Effector memory CD4-positive, alpha-beta T cell (primary cell): ENCODE measurements around the gene ZBED5.

Experiments
- DNase-seq, 3 donors: peaks; one replicate each; pipeline ENCODE4 v3.0.0-alpha.2; 2020
- H3K27ac ChIP-seq: 2 replicates; pipeline ENCODE4 v1.7.0; 2013; ENCODE audit warnings: mild to moderate bottlenecking, low read length, moderate library complexity; ENCODE audit not compliant: insufficient read depth, poor library complexity, severe bottlenecking
- H3K27me3 ChIP-seq: replicated peaks from 2 replicates; pipeline ENCODE4 v1.7.0; 2013; ENCODE audit warnings: mild to moderate bottlenecking, low read length; ENCODE audit not compliant: insufficient read depth, control insufficient read depth, poor library complexity, severe bottlenecking
- H3K36me3 ChIP-seq: 2 replicates; pipeline ENCODE4 v1.7.0; 2013; ENCODE audit warnings: mild to moderate bottlenecking, low read length, moderate library complexity; ENCODE audit not compliant: control insufficient read depth, insufficient read depth
- H3K4me1 ChIP-seq: 2 replicates; pipeline ENCODE4 v1.7.0; 2013; ENCODE audit warnings: low read length, mild to moderate bottlenecking; ENCODE audit not compliant: control insufficient read depth, insufficient read depth, poor library complexity, severe bottlenecking
- H3K4me3 ChIP-seq: 2 replicates; pipeline ENCODE4 v1.7.0; 2013; ENCODE audit warnings: low read length, low read depth, mild to moderate bottlenecking; ENCODE audit not compliant: insufficient read depth, poor library complexity, severe bottlenecking
- H3K9me3 ChIP-seq: 2 replicates; pipeline ENCODE4 v1.7.0; 2013; ENCODE audit warnings: mild to moderate bottlenecking, low read length, moderate library complexity; ENCODE audit not compliant: control insufficient read depth
- total RNA-seq, 3 donors: gene quantifications; one replicate each; lab custom pipeline; 2026; lab: John Stamatoyannopoulos, UW

Gene ZBED5
- 54.2 to 78.0 (median 62.9) reads per million in 3 donors for total RNA-seq

- H3K27me3 ChIP-seq = no peaks in the 10 kb centered on the region
- H3K27ac ChIP-seq = peak within 1 kb of the TSS; percentile 97
- H3K4me3 ChIP-seq = peak within 1 kb of the TSS; percentile 87
- no peaks in the 10 kb centered on the region for H3K9me3 ChIP-seq
- peaks cover 8% of the 10 kb centered on the region for H3K4me1 ChIP-seq
- peaks cover 19% of the 10 kb centered on the region for H3K36me3 ChIP-seq
- DNase-seq = peak; percentile 91 to 95 (median 92)
Observed at GRCh38 chr11:10857709-10858438, at the start of gene ZBED5. Gene ZBED5 (minus strand): TSS chr11:10858053. CDS start chr11:10854945, 3,108 bp downstream.

- Histone ChIP-seq H3K9me3 (no peaks in the 10 kb centered on the region), H3K4me3 (no peak overlapping the region), H3K27me3 (no peaks in the 10 kb centered on the region), H3K36me3 (no peaks in the 10 kb centered on the region), H3K27ac (no peak overlapping the region), H3K4me1 (no peaks in the 10 kb centered on the region)
- no peak for DNase-seq
Observed at GRCh38 chr11:10906521-10906920, 48.7 kb upstream of the ZBED5 start.

DNA sequence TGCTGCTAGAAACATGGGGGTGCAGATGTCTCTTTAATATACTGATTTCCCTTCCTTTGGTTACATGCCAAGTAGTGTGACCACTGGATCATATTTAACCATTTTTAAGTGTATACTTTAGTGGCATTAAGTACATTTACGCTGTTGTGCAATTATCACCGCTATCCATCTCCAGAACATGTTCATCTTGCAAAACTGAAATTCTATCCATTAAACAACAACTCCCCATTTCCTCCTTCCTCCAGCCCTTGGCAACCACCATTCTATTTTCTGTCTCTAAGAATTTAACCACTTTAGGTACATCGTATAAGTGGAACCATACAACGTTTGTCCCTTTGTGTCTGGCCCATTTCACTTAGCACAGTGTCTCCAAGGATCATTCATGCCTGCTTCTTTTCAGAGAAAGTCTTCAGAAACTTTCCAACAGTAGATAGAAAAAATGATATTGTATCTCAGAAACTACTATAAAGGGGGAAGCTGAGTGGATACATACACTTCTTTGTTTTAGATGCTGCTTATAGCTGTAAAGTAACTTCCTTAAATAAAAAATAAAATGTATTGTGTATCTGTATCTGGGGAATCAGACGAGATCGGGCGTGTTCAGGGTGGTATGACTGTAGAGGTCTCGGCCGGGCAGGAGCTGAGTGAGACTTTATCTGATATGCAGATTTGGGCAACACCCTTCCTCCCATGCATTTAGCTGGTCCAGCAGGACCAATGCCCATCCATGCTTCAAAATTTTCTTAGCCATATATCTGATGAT, 44.6 kb upstream of the ZBED5 start:
- DNase-seq = no peak
- no peaks in the 10 kb centered on the region for H3K9me3 ChIP-seq
- no peak overlapping the region for H3K27ac ChIP-seq
- H3K36me3 ChIP-seq = no peaks in the 10 kb centered on the region
- H3K4me3 ChIP-seq = no peak overlapping the region
- H3K27me3 ChIP-seq = no peaks in the 10 kb centered on the region
- no peaks in the 10 kb centered on the region for H3K4me1 ChIP-seq

DNA sequence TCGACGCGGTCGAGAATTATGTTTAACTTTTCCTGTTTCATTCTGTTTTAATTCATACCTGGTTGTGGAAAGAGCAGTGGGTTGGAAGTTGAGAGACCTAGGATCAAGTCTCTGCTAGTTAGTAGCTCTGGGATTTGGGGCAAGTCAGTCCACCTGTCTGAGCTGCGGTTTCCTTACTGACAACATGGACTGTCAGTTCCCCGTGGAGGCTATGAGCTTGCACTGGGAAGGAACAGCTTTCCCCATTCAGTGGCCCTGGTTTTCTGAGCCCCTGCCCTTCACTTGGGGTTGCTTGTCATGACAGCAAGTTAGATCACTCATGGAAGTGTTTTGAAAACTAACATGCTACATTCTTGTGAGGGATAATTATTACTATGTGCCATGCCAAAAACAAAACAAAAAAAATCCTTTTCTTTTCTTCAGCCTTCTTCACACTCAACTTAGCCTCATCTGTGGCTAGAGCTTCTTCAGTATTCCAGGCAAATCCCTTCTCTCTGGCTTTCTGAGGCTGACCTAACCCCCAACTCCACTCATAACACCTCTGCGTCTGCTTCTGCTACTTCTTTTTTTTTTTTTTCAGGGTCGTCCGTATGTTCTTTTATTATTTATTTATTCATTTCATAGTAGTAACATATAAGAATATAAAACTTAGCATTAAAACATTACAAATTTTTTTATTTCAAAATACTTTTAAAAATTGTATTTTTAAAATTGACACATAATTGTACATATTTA, 43.0 kb upstream of the ZBED5 start:
- Histone ChIP-seq H3K27ac (no peak overlapping the region), H3K27me3 (no peaks in the 10 kb centered on the region), H3K4me3 (no peak overlapping the region), H3K9me3 (no peaks in the 10 kb centered on the region), H3K4me1 (no peaks in the 10 kb centered on the region), H3K36me3 (no peaks in the 10 kb centered on the region)
- no peak for DNase-seq

GRCh38 chr11:10899121-10899830, 41.4 kb upstream of the ZBED5 start:
- no peaks in the 10 kb centered on the region for H3K4me1 ChIP-seq
- H3K27me3 ChIP-seq = no peaks in the 10 kb centered on the region
- no peaks in the 10 kb centered on the region for H3K9me3 ChIP-seq
- no peaks in the 10 kb centered on the region for H3K36me3 ChIP-seq
- no peak for DNase-seq
- H3K27ac ChIP-seq = no peak overlapping the region
- H3K4me3 ChIP-seq = no peak overlapping the region

DNA sequence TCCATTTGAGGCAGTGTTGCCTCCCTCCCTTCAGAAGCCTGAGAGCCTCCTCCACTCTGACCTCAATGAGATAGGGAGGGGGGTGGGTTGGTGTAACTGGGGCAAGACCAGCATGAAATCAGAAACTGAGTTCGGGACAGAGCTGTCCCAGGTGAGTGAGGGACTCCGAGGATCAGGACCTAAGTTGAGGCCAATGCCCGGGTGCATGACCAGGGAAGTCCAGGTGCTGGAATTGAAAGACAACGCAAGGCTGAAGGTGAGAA, 40.8 kb upstream of the ZBED5 start:
- no peaks in the 10 kb centered on the region for H3K9me3 ChIP-seq
- no peak overlapping the region for H3K27ac ChIP-seq
- H3K27me3 ChIP-seq = no peaks in the 10 kb centered on the region
- no peaks in the 10 kb centered on the region for H3K4me1 ChIP-seq
- DNase-seq = no peak
- H3K36me3 ChIP-seq = no peaks in the 10 kb centered on the region
- no peak overlapping the region for H3K4me3 ChIP-seq

DNA sequence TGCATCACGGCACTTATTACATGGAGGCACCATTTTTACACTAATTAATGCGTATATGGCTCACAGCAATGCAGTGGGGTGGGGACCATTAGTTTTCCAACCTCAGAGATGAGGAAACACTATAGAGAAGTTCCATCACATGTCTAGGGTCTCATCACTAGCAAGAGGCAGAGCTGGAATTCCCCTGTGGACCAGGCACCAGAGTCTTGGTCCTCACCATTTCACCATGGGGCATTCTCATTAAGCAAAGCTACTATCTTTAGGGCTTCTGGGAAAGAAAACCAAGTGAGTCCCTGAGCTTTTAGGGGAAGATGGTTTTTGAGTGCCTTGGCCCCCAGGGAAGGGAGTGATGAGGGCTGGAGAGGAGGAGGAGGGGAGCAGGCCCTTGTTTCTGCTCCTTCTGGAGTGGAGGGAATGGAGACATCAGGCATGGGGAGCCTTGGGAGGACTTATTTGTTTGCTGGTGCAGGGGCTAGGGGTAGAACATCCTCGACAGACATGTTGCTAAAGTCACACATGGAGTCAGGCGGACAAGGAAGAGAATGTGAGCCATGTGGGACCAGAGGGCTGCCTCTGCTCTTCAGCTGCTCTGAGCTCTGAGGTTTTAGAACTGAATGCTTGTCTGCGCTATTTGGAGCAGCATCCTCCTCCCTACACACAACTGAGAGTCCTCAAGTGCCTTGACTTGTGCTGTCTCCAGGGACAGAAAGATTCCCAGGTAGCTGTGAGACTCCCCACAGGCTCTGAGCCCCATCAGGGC, 40.3 kb upstream of the ZBED5 start:
- H3K4me3 ChIP-seq = no peak overlapping the region
- DNase-seq = no peak
- H3K36me3 ChIP-seq = no peaks in the 10 kb centered on the region
- H3K9me3 ChIP-seq = no peaks in the 10 kb centered on the region
- no peak overlapping the region for H3K27ac ChIP-seq
- H3K27me3 ChIP-seq = no peaks in the 10 kb centered on the region
- no peaks in the 10 kb centered on the region for H3K4me1 ChIP-seq

DNA sequence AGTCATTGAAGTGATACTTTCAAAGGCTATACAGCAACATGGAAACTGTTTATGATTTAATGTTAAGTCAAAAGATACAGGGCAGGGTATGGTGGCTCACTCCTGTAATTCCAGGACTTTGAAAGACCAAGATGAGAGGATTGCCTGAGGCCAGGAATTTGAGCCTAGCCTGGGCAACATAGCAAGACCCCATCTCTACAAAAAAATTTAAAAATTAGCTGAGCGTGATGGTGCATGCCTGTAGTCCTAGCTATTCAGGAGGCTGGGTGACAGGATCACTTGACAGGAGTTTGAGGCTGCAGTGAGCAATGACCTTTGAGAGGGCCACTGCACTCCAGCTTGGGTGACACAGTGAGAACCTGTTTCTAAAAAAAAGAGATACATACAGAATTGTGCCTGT, 39.3 kb upstream of the ZBED5 start:
- DNase-seq = no peak
- H3K4me1 ChIP-seq = no peaks in the 10 kb centered on the region

GRCh38 chr11:10896493-10896892, 38.6 kb upstream of the ZBED5 start:
- no peak overlapping the region for H3K27ac ChIP-seq
- H3K4me3 ChIP-seq = no peak overlapping the region
- H3K36me3 ChIP-seq = no peaks in the 10 kb centered on the region
- no peaks in the 10 kb centered on the region for H3K27me3 ChIP-seq
- DNase-seq = no peak
- H3K4me1 ChIP-seq = no peaks in the 10 kb centered on the region
- H3K9me3 ChIP-seq = no peaks in the 10 kb centered on the region

More for the DNA sequence above, 39.3 kb upstream of the ZBED5 start:
- H3K9me3 ChIP-seq = no peaks in the 10 kb centered on the region
- no peaks in the 10 kb centered on the region for H3K27me3 ChIP-seq
- H3K27ac ChIP-seq = no peak overlapping the region
- H3K4me3 ChIP-seq = no peak overlapping the region
- no peaks in the 10 kb centered on the region for H3K36me3 ChIP-seq
